NCI-H524 treated with DMSO at 0.1 percent for 48 hours (cell line): ENCODE data around the gene LCK.

ENCODE experiments used
- DNase-seq: peaks from one replicate; lab custom pipeline; 2025; lab: John Stamatoyannopoulos, UW

The LCK gene

DNA sequence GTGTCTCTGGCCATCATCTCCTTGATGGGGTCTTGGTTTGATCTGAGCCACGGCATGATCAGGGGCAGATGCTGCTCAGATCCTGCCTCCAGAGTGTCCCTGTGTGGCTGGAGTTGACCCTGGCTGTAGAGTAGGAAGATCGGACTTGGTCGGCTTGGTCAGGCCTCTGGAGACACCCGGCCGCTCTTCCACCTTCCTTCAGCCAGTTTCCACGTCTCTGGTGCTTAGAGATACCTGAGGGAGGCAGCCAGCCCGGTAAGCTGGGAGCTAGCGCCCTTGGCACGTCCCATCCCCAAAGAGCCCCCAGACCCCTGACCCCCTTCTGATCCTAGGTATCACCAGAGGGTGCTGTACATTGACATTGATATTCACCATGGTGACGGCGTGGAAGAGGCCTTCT is 76.1 kb downstream of the LCK start:
- DNase-seq, result no peak

GRCh38 chr1:32329931-32330466 is 78.9 kb downstream of the LCK start:
- no peak for DNase-seq

- DNase-seq, result no peak
Measured at GRCh38 chr1:32330558-32331151, 79.6 kb downstream of the LCK start.

DNA sequence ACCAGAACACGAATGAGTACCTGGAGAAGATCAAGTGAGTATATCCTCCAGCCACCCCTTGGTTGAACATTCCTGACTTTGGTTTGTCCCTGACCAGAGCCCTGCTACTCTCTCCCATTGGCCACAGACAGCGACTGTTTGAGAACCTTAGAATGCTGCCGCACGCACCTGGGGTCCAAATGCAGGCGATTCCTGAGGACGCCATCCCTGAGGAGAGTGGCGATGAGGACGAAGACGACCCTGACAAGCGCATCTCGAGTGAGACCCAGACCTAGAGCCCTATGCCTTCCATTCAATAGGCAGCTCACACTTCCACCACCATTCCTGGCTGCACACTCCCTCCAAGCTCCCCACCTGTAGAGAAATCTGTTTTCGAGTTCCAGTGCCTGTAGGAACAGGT is 80.5 kb downstream of the LCK start:
- DNase-seq, result no peak

- no peak for DNase-seq
Measured at GRCh38 chr1:32332290-32333079, 81.4 kb downstream of the LCK start.

- no peak for DNase-seq
Measured at GRCh38 chr1:32333251-32333963, 82.3 kb downstream of the LCK start.

DNA sequence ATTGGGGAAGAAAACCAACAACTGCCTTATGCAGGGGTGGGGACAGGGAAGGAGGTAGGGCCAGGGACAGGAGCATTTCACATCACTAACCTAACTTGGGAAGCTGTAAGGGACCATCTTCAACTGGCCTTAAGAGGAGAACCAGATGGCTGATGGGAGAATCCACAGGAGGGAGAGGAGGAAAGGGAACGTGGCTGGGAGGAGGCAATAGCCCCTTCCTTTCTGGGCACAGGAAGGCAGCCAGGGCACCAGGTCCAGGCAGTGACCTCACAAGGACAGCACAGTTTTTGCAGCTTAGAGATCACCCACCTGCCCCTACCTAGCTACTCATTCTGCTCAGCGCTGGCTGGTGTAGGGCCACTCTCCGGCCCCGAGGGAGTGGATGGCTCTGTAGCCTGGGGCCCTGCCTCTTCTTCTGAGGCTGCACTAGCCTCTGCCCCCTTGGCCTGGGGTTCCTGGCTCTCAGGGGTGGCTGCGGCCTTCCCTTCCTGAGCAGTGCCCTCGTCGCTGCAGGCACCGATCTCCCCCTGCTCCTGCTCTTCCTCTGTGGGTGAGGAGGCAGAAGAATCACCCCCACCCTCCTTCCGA is 83.3 kb downstream of the LCK start:
- DNase-seq, result no peak

GRCh38 chr1:32334864-32335534 is 83.9 kb downstream of the LCK start:
- no peak for DNase-seq

- no peak for DNase-seq
Measured at GRCh38 chr1:32335535-32335789, 84.4 kb downstream of the LCK start.
